Measurements from ENCODE around the gene SHC3. TPM values are rescaled to one million over a fixed set of nuclear protein-coding genes. Genes with fewer than 3 reads are reported as not detected.

SHC3 gene
- total RNA-seq, 4 donors from 2014 or later: 0.38 to 9.3 (median 4.4) TPM

GRCh38 chr9:89001917-89002540 lies 176.6 kb downstream of the SHC3 start:
- H3K27ac ChIP-seq: peak overlapping the region in 2 of 4 donors; percentile 59 to 72
- peaks cover 14 to 47% (median 16%) of the 10 kb centered on the region in 3 donors for H3K4me1 ChIP-seq
- H3K27me3 ChIP-seq: peaks cover 0 to 11% (median 0%) of the 10 kb centered on the region in 4 donors
- no peaks in the 10 kb centered on the region for H3K36me3 ChIP-seq
- H3K4me3 ChIP-seq: no peak overlapping the region
- H3K9me3 ChIP-seq: no peaks in the 10 kb centered on the region
- DNase-seq: no peak
- TF ChIP-seq POLR2A (IDR thresholded peaks at IDR 0.05) (no peak), CTCF (IDR thresholded peaks at IDR 0.05) (no peak)
- intact Hi-C loops (cut with DNase I): loop anchor here (5.0 to 10.0 kb wide), 2 partner anchors 273 to 410 kb away; no protein-coding TSS in a partner anchor
- WGBS, 2 donors: 82 to 83% methylated on average over 12 of the region's 27 CpGs

DNA sequence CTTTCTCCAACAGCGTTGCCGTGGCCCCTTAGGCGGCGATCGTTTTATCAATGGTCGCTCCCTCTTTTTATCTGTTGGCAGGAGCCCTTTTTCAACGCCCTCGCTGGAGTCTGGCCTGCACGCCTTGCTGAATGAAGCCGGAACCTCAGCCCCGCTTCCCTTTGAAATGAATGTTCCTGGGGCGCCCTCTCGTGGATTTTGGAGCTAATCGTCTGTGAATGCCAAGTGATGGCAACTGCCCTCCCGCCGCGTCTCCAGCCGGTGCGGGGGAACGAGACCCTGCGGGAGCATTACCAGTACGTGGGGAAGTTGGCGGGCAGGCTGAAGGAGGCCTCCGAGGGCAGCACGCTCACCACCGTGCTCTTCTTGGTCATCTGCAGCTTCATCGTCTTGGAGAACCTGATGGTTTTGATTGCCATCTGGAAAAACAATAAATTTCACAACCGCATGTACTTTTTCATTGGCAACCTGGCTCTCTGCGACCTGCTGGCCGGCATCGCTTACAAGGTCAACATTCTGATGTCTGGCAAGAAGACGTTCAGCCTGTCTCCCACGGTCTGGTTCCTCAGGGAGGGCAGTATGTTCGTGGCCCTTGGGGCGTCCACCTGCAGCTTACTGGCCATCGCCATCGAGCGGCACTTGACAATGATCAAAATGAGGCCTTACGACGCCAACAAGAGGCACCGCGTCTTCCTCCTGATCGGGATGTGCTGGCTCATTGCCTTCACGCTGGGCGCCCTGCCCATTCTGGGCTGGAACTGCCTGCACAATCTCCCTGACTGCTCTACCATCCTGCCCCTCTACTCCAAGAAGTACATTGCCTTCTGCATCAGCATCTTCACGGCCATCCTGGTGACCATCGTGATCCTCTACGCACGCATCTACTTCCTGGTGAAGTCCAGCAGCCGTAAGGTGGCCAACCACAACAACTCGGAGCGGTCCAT lies 177.4 kb downstream of the SHC3 start:
- Histone ChIP-seq H3K4me3 (peak overlapping the region in 1 of 4 donors; percentile 49), H3K4me1 (peaks cover 14 to 52% (median 16%) of the 10 kb centered on the region in 3 donors), H3K27me3 (peaks cover 0 to 11% (median 0%) of the 10 kb centered on the region in 4 donors), H3K27ac (peak overlapping the region; percentile 3 to 72 (median 56)), H3K36me3 (no peaks in the 10 kb centered on the region), H3K9me3 (no peaks in the 10 kb centered on the region)
- TF ChIP-seq POLR2A (IDR thresholded peaks at IDR 0.05) (no peak), CTCF (IDR thresholded peaks at IDR 0.05) (peak; percentile 65 to 85 (median 75))
- 29 to 46% methylated on average over 20 to 30 of the region's 52 CpGs for WGBS, 2 donors
- intact Hi-C loops (cut with DNase I): loop anchor here (5.0 to 10.0 kb wide), 2 partner anchors 274 to 409 kb away; no protein-coding TSS in a partner anchor
- DNase-seq: no peak

- H3K36me3 ChIP-seq: no peaks in the 10 kb centered on the region
- H3K27ac ChIP-seq: peak overlapping the region; percentile 18 to 72 (median 56)
- H3K4me1 ChIP-seq: peaks cover 14 to 58% (median 16%) of the 10 kb centered on the region in 3 donors
- 71 to 79% methylated on average over 7 to 8 of the region's 9 CpGs for WGBS, 2 donors
- H3K4me3 ChIP-seq: no peak overlapping the region
- H3K9me3 ChIP-seq: no peaks in the 10 kb centered on the region
- intact Hi-C loops (cut with DNase I): loop anchor here (5.0 to 10.0 kb wide), 2 partner anchors 274 to 408 kb away; no protein-coding TSS in a partner anchor
- DNase-seq: no peak
- no peak for TF ChIP-seq POLR2A (IDR thresholded peaks at IDR 0.05)
- TF ChIP-seq CTCF (IDR thresholded peaks at IDR 0.05): no peak
- peaks cover 0 to 11% (median 0%) of the 10 kb centered on the region in 4 donors for H3K27me3 ChIP-seq
These were observed 178.2 kb downstream of the SHC3 start for GRCh38 chr9:89000371-89000781.

- H3K4me1 ChIP-seq: peaks cover 14 to 73% (median 16%) of the 10 kb centered on the region in 3 donors
- H3K36me3 ChIP-seq: no peaks in the 10 kb centered on the region
- no peaks in the 10 kb centered on the region for H3K9me3 ChIP-seq
- H3K27me3 ChIP-seq: peaks cover 0 to 17% (median 0%) of the 10 kb centered on the region in 4 donors
- intact Hi-C loops (cut with DNase I): no loop called here
- TF ChIP-seq POLR2A (IDR thresholded peaks at IDR 0.05) (no peak), CTCF (IDR thresholded peaks at IDR 0.05) (no peak)
- no peak for DNase-seq
- no peak overlapping the region for H3K4me3 ChIP-seq
- 20 to 75% methylated on average over 2 to 3 of the region's 9 CpGs for WGBS, 2 donors
- peak overlapping the region; percentile 18 to 76 (median 65) for H3K27ac ChIP-seq
These were observed 179.7 kb downstream of the SHC3 start for GRCh38 chr9:88998911-88999310.

Data from esophagus squamous epithelium (tissue), 5 donors.